ENCODE data around the gene SARDH.
"Not testable (repeated sequence)": the region's sequence is repeated elsewhere in the genome, so short reads cannot be mapped to it uniquely, and the experiment has no call there.

SARDH gene

GRCh38 chr9:133775951-133776905 lies 38.1 kb upstream of the SARDH start:
- DNase-seq = no peak

GRCh38 chr9:133775291-133775690 lies 37.1 kb upstream of the SARDH start:
- DNase-seq = no peak

- no peak for DNase-seq
Observed at GRCh38 chr9:133774799-133775198, 36.6 kb upstream of the SARDH start.

- DNase-seq = no peak
Observed at GRCh38 chr9:133773889-133774655, 35.9 kb upstream of the SARDH start.

- no peak for DNase-seq
Observed at GRCh38 chr9:133772581-133772980, 34.4 kb upstream of the SARDH start.

- DNase-seq = no peak
Observed at GRCh38 chr9:133771486-133772482, 33.6 kb upstream of the SARDH start.

GRCh38 chr9:133770076-133770777 lies 32.1 kb upstream of the SARDH start:
- no peak for DNase-seq

- no peak for DNase-seq
Observed at GRCh38 chr9:133769511-133770075, 31.4 kb upstream of the SARDH start.

- no peak for DNase-seq
Observed at GRCh38 chr9:133768859-133769510, 30.8 kb upstream of the SARDH start.

GRCh38 chr9:133768371-133768858 lies 30.3 kb upstream of the SARDH start:
- no peak for DNase-seq

GRCh38 chr9:133767625-133768024 lies 29.5 kb upstream of the SARDH start:
- no peak for DNase-seq

GRCh38 chr9:133767008-133767407 lies 28.9 kb upstream of the SARDH start:
- no peak for DNase-seq

- DNase-seq = not testable (repeated sequence)
Observed at GRCh38 chr9:133766234-133766633, 28.1 kb upstream of the SARDH start.

GRCh38 chr9:133763272-133764183 lies 25.4 kb upstream of the SARDH start:
- DNase-seq = no peak

- DNase-seq = no peak
Observed at GRCh38 chr9:133762488-133763271, 24.5 kb upstream of the SARDH start.

- no peak for DNase-seq
Observed at GRCh38 chr9:133761641-133762248, 23.6 kb upstream of the SARDH start.

GRCh38 chr9:133760713-133761290 lies 22.6 kb upstream of the SARDH start:
- DNase-seq = no peak

GRCh38 chr9:133759946-133760345 lies 21.8 kb upstream of the SARDH start:
- DNase-seq = no peak

All from HCEC 1CT (cell line).